Smooth muscle cell (in vitro differentiated cells): ENCODE measurements around the gene ART3. TPM values are rescaled to one million over a fixed set of nuclear protein-coding genes. Genes with fewer than 3 reads are reported as not detected.

ENCODE experiments used
- DNase-seq: peaks from one replicate; lab custom pipeline; 2025; ENCODE audit not compliant: unreplicated experiment; lab: John Stamatoyannopoulos, UW
- H2AFZ ChIP-seq: fragments of 200-600 bp; sonication (generic); 2 replicates; pipeline ENCODE4 v1.6.0; 2016; ENCODE audit warnings: antibody characterized with exemption, low read depth, mild to moderate bottlenecking
- H3F3A ChIP-seq: fragments of 200-600 bp; sonication (generic); 2 replicates; pipeline ENCODE4 v1.6.0; 2017; ENCODE audit warnings: antibody characterized with exemption, low read depth
- H3K27ac ChIP-seq: fragments of 200-600 bp; sonication (generic); 2 replicates; pipeline ENCODE4 v1.5.1; 2016; ENCODE audit warnings: low read depth, mild to moderate bottlenecking
- H3K27me3 ChIP-seq: fragments of 200-600 bp; sonication (generic); 2 replicates; pipeline ENCODE4 v1.6.1; 2016; ENCODE audit warnings: low read depth, mild to moderate bottlenecking
- H3K36me3 ChIP-seq: fragments of 200-600 bp; sonication (generic); 2 replicates; pipeline ENCODE4 v1.5.1; 2016; ENCODE audit warnings: low read depth
- H3K4me1 ChIP-seq: fragments of 200-600 bp; sonication (generic); 2 replicates; pipeline ENCODE4 v1.5.1; 2016; ENCODE audit warnings: low read depth
- H3K4me2 ChIP-seq: fragments of 200-600 bp; sonication (generic); 2 replicates; pipeline ENCODE4 v1.6.0; 2016; ENCODE audit warnings: mild to moderate bottlenecking
- H3K4me3 ChIP-seq: fragments of 200-600 bp; sonication (generic); 2 replicates; pipeline ENCODE4 v1.5.1; 2016; ENCODE audit warnings: mild to moderate bottlenecking
- H3K79me2 ChIP-seq: fragments of 200-600 bp; sonication (generic); 2 replicates; pipeline ENCODE4 v1.6.0; 2016; ENCODE audit warnings: low read depth, mild to moderate bottlenecking
- H3K9ac ChIP-seq: fragments of 200-600 bp; sonication (generic); 2 replicates; pipeline ENCODE4 v1.6.0; 2016; ENCODE audit warnings: low read depth
- H3K9me3 ChIP-seq: fragments of 200-600 bp; sonication (generic); replicated peaks from 2 replicates; pipeline ENCODE4 v1.5.1; 2016; ENCODE audit warnings: low read depth
- H4K20me1 ChIP-seq: fragments of 200-600 bp; sonication (generic); 2 replicates; pipeline ENCODE4 v1.6.0; 2016; ENCODE audit warnings: low read depth
- CTCF ChIP-seq: fragments of 200-600 bp; sonication (generic); IDR thresholded peaks from 2 replicates; pipeline ENCODE4 v1.5.1; 2017; ENCODE audit warnings: borderline replicate concordance, mild to moderate bottlenecking, antibody characterized with exemption; ENCODE audit not compliant: insufficient read depth, poor library complexity, severe bottlenecking
- WGBS: methylation state at CpG from one replicate; pipeline ENCODE4 v1.1.7; 2016; ENCODE audit warnings: low lambda C conversion rate; 5-methylcytosine and 5-hydroxymethylcytosine counted together
- polyA plus RNA-seq: library from polyadenylated mRNA; unstranded; fragments of >200 nt; fragmentation: Nextera tagmentation; extraction: Ambion mirVana; gene quantifications from 2 replicates; pipeline ENCODE4 v1.2.1, GENCODE V29; 2016
- total RNA-seq: library from RNA; depleted of rRNA; stranded (reverse); fragments of >200 nt; gene quantifications from 2 replicates; pipeline ENCODE4 v1.2.3, GENCODE V29; 2014

Gene ART3
- total and polyA plus RNA-seq, 2 experiments from 2014 or later, result 0.93 TPM; not detected in 1

- no peak overlapping the region for H3K27ac ChIP-seq
- peaks cover 5% of the 10 kb centered on the region for H3F3A ChIP-seq
- no peaks in the 10 kb centered on the region for H3K4me1 ChIP-seq
- H3K4me2 ChIP-seq, result no peak overlapping the region
- no peaks in the 10 kb centered on the region for H4K20me1 ChIP-seq
- no peaks in the 10 kb centered on the region for H3K9me3 ChIP-seq
- 37% methylated on average over 2 of the region's 2 CpGs for WGBS
- TF ChIP-seq CTCF, result no peak
- no peak overlapping the region for H3K9ac ChIP-seq
- H3K36me3 ChIP-seq, result peaks cover 12% of the 10 kb centered on the region
- H3K79me2 ChIP-seq, result no peaks in the 10 kb centered on the region
- DNase-seq, result no peak
- H3K27me3 ChIP-seq, result no peaks in the 10 kb centered on the region
- H3K4me3 ChIP-seq, result no peak overlapping the region
- H2AFZ ChIP-seq, result no peak overlapping the region
Measured at GRCh38 chr4:76160355-76160754, 85.8 kb downstream of the ART3 start.

Other genes with a start within 250 kb of the ART3 start
- gene PPEF2, start 172.3 kb upstream of the ART3 start, total RNA-seq, result 0.04 TPM in 1 of 2 replicates, not detected in the other
- not detected in 2 replicates for gene PPEF2, start 172.3 kb upstream of the ART3 start, polyA plus RNA-seq
- gene NAAA, start 133.7 kb upstream of the ART3 start, total RNA-seq, result 27.7 and 45.5 TPM in 2 replicates
- gene NAAA, start 133.7 kb upstream of the ART3 start, polyA plus RNA-seq, result 13.8 and 14.9 TPM in 2 replicates
- 33.3 and 38.8 TPM in 2 replicates for gene SDAD1, start 83.8 kb upstream of the ART3 start, total RNA-seq
- 30.3 and 44.0 TPM in 2 replicates for gene SDAD1, start 83.8 kb upstream of the ART3 start, polyA plus RNA-seq
- gene CXCL9, start 67.2 kb upstream of the ART3 start, total RNA-seq, result 0.27 and 0.45 TPM in 2 replicates
- gene CXCL9, start 67.2 kb upstream of the ART3 start, polyA plus RNA-seq, result 0.16 TPM in 1 of 2 replicates, not detected in the other
- 18.9 and 19.7 TPM in 2 replicates for gene CXCL10, start 51.2 kb upstream of the ART3 start, total RNA-seq
- 18.9 and 21.2 TPM in 2 replicates for gene CXCL10, start 51.2 kb upstream of the ART3 start, polyA plus RNA-seq
- gene CXCL11, start 38.6 kb upstream of the ART3 start, total RNA-seq, result not detected in 2 replicates
- not detected in 2 replicates for gene CXCL11, start 38.6 kb upstream of the ART3 start, polyA plus RNA-seq
- 52.6 and 61.7 TPM in 2 replicates for gene NUP54, start 73.7 kb downstream of the ART3 start, total RNA-seq
- 36.3 and 38.3 TPM in 2 replicates for gene NUP54, start 73.7 kb downstream of the ART3 start, polyA plus RNA-seq
- 266 and 270 TPM in 2 replicates for gene SCARB2, start 139.1 kb downstream of the ART3 start, total RNA-seq
- 160 and 162 TPM in 2 replicates for gene SCARB2, start 139.1 kb downstream of the ART3 start, polyA plus RNA-seq
- gene FAM47E, start 177.0 kb downstream of the ART3 start, total RNA-seq, result 0.63 and 1.8 TPM in 2 replicates
- 0.73 and 3.5 TPM in 2 replicates for gene FAM47E, start 177.0 kb downstream of the ART3 start, polyA plus RNA-seq
- 7.5 and 15.9 TPM in 2 replicates for gene STBD1, start 232.0 kb downstream of the ART3 start, total RNA-seq
- 14.3 and 17.2 TPM in 2 replicates for gene STBD1, start 232.0 kb downstream of the ART3 start, polyA plus RNA-seq